Choroid plexus epithelial cell (primary cell): ENCODE results near the gene ACTL7A.
"Not testable (repeated sequence)": the region's sequence is repeated elsewhere in the genome, so short reads cannot be mapped to it uniquely, and the experiment has no call there.

ENCODE experiments used
- DNase-seq: peaks from one replicate; pipeline ENCODE4 v3.0.0-alpha.2; 2010; ENCODE audit warnings: low read depth
- H3K4me3 ChIP-seq: 2 replicates; pipeline ENCODE4 v1.5.1; 2011; ENCODE audit warnings: low read depth, mild to moderate bottlenecking, control low read depth, low read length, moderate library complexity
- TF ChIP-seq, protein P1 (sequence below): conservative IDR thresholded peaks from 2 replicates; pipeline ENCODE4 v1.5.1; 2011; ENCODE audit warnings: low read depth, mild to moderate bottlenecking, control low read depth, inconsistent platforms, low read length, moderate library complexity

ACTL7A gene

DNA sequence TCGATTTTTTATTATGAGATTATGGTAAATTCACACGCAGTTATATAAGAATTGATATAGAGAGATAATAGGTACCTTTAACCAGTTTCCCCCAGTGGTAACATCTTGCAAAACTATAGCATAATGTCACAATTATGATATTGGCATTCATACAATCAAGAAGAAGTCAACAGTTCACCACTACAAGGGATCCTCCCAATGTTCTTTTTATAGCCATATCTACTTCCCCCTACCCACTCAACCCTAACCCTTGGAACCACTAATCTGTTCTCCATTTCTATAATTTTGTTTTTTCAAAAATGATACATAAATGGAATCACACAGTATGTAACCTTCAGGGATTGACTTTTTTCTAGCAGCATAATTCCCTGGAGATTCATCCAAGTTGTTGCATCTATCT, 16.1 kb upstream of the ACTL7A start:
- TF ChIP-seq, protein P1, sequence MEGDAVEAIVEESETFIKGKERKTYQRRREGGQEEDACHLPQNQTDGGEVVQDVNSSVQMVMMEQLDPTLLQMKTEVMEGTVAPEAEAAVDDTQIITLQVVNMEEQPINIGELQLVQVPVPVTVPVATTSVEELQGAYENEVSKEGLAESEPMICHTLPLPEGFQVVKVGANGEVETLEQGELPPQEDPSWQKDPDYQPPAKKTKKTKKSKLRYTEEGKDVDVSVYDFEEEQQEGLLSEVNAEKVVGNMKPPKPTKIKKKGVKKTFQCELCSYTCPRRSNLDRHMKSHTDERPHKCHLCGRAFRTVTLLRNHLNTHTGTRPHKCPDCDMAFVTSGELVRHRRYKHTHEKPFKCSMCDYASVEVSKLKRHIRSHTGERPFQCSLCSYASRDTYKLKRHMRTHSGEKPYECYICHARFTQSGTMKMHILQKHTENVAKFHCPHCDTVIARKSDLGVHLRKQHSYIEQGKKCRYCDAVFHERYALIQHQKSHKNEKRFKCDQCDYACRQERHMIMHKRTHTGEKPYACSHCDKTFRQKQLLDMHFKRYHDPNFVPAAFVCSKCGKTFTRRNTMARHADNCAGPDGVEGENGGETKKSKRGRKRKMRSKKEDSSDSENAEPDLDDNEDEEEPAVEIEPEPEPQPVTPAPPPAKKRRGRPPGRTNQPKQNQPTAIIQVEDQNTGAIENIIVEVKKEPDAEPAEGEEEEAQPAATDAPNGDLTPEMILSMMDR, result no peak
- no peak overlapping the region for H3K4me3 ChIP-seq
- DNase-seq, result no peak

DNA sequence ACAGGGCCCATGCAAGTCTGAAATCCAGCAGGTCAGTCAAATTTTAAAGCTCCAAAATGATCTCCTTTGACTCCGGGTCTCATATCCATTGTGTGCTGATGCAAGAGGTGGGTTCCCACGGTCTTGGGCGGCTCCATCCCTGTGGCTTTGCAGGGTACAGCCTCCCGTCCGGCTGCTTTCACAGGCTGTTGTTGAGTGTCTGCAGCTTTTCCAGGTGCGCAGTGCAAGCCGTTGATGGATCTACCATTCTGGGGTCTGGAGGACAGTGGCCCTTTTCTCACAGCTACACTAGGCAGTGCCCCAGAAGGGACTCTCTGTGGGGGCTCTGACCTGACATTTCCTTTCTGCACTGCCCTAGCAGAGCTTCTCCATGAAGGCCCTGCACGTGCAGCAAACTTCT, 13.8 kb upstream of the ACTL7A start:
- DNase-seq, H3K4me3 ChIP-seq: not testable (repeated sequence)

DNA sequence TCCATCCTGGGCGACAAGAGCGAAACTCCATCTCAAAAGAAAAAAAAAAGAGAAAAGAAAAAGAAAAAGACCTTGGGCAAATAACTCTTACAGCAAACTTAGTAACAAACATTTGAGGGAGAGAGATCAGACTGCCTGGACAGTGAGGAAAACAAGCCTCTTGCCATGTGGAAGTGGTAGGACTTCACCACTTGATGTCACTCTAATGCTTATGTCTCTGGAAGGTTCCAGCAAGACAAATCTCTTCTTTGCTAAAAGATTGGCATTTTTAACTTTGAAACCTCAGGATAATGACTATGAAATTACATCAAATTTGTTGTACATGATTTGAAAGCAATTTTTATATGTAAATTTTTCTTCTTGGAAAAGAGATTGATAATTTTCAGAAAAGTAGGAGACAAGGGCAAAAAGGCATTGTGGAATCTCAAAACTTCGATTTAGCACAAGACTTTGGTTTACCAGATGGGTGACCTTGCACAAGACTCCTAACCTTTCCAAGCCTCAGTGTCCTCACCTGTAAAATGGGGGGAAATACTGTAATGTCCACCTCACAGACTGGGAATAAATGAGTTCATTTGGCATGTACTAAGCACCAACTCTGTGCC, 11.7 kb upstream of the ACTL7A start:
- no peak overlapping the region for H3K4me3 ChIP-seq
- DNase-seq, result peak; percentile 78
- TF ChIP-seq, protein P1, result peak; percentile 62

DNA sequence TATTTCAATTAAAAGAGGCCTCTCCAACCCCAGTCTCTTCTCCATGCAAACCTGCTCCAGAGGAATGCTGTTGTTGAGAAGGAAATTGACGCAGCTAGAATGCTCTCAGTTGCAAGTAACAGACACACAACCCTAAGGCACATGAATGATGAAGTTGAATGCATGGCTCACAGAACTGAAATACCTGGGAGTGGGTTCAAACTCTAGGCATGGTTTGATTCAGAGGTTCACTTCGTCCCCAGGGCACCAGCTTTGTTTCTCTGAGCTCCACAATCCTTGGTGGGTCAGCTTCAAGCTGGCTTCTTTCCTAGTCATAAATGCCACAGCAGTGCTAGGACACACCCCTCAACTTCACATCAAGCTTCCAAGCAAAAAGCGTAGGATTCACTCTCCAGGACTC, 10.9 kb upstream of the ACTL7A start:
- no peak for DNase-seq
- H3K4me3 ChIP-seq, result no peak overlapping the region

DNA sequence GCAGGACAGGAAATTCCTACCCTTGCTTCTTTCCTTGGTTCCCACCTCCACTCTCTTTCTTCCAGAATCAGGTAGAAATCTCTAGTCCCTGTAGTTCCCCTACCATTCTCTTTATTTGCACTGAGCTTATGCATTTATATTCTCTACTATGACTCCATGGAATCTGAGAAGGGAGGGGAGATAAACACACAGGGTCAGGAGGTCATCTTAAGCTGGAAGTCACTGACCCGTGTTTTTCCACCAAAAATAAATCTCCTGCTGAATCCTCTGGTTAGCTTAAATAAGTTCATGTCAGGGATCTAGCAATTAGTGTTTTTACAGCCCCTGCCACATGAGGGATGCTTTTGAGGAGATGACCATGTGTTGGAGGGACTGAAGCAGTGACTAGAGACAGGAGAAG, 10.0 kb upstream of the ACTL7A start:
- no peak overlapping the region for H3K4me3 ChIP-seq
- DNase-seq, result no peak
- TF ChIP-seq, protein P1, result no peak

More for the DNA sequence above, 10.9 kb upstream of the ACTL7A start:
- TF ChIP-seq, protein P1, result no peak

DNA sequence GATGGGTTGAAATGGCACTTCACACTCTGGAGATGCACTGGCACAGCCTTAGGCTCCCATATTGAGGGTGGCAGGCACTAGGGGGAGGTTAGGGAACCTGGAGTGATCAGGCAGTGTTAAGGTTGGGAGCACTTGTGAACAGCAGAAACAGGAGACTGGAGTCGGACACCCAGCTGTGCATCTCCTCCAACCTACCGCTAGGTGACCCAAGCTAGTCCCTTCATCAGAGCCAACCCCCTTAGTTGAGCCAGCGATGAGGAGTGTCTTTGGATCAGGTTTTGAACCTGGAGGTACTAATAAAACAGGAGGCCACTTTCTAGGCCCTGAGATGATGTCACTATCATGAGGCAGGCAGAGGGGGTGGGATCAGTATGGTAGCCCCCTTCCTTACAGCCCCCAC, 8.0 kb upstream of the ACTL7A start:
- TF ChIP-seq, protein P1, result no peak
- no peak overlapping the region for H3K4me3 ChIP-seq
- DNase-seq, result no peak

DNA sequence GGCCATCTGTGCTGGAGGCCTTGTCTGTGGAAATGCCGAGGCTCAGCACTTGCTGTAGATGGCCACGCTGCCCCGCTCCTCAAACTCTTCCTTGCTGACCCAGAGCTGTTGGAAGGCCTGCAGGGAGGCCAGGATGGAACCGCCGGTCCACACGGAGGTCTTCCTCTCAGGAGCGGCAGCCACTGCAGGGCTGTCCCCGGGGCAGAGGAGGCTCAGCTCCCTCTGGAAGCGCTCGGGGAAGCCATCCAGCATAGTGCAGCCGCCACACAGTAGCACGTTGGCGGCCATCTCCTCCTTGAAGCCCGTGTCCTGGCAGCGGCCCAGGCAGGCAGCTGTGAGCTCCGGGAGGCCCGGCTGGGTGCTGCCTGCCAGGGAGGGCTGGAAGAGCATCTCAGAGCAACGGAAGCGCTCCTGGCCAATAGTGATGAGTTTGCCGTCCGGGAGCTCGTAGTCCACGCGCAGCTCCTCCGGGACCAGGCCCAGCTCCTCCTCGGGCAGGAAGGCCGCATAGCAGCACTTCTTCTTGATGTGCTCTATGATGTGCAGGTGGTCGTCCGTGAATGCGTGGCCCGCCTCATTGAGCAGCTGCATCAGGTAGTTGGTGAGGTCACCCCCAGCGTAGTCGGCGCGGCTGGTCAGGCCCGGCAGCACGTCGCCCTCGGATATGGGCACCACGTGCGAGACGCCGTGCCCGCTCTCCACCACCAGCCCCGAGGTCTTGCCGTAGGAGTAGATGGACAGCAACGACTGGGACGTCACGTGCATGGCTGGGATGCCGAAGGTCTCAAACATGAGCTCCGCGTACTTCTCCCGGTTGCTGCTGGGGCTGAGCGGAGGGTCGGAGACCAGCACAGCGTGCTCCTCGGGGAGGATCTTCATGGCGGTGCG, 7.2 kb upstream of the ACTL7A start:
- DNase-seq, result no peak
- TF ChIP-seq, protein P1, result no peak
- H3K4me3 ChIP-seq, result no peak overlapping the region
